ENCODE results near the gene ANKRD63.

ANKRD63 gene

GRCh38 chr15:40266828-40267304 is 16.0 kb downstream of the ANKRD63 start:
- TF ChIP-seq EZH2 (IDR thresholded peaks at IDR 0.05; ENCODE audit: borderline replicate concordance, low read length) = no peak
- TF ChIP-seq CTCF (IDR thresholded peaks at IDR 0.05; ENCODE audit: low read length) = no peak
- Histone ChIP-seq H3F3A (ENCODE audit: insufficient read depth, low read length) (no peaks in the 10 kb centered on the region), H3K4me3 (ENCODE audit: low read depth, low read length, poor library complexity, severe bottlenecking) (no peak overlapping the region), H3K27ac (ENCODE audit: low read depth, low read length, poor library complexity, severe bottlenecking) (no peak overlapping the region), H3K9me3 (ENCODE audit: low read length) (no peaks in the 10 kb centered on the region), H3K9ac (ENCODE audit: low read length) (no peak overlapping the region), H4K20me1 (ENCODE audit: insufficient read depth, low read length) (no peaks in the 10 kb centered on the region), H3K4me2 (ENCODE audit: low read length) (no peak overlapping the region), H3K36me3 (ENCODE audit: insufficient read depth, low read length) (no peaks in the 10 kb centered on the region), H3K4me1 (ENCODE audit: insufficient read depth, low read length, severe bottlenecking) (no peaks in the 10 kb centered on the region), H3K79me2 (ENCODE audit: insufficient read depth, low read length) (no peaks in the 10 kb centered on the region), H3K27me3 (ENCODE audit: insufficient read depth, low read length) (peaks cover 18% of the 10 kb centered on the region), H2AFZ (ENCODE audit: low read length) (no peak overlapping the region), H3K9me2 (ENCODE audit: low read depth, low read length) (no peaks in the 10 kb centered on the region)

DNA sequence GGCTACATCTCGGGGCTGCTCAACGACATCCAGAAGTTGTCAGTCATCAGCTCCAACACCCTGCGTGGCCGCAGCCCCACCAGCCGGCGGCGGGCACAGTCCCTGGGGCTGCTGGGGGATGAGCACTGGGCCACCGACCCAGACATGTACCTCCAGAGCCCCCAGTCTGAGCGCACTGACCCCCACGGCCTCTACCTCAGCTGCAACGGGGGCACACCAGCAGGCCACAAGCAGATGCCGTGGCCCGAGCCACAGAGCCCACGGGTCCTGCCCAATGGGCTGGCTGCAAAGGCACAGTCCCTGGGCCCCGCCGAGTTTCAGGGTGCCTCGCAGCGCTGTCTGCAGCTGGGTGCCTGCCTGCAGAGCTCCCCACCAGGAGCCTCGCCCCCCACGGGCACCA is 17.0 kb downstream of the ANKRD63 start:
- Histone ChIP-seq H3K79me2 (ENCODE audit: insufficient read depth, low read length) (no peaks in the 10 kb centered on the region), H3K9me2 (ENCODE audit: low read depth, low read length) (no peaks in the 10 kb centered on the region), H4K20me1 (ENCODE audit: insufficient read depth, low read length) (no peaks in the 10 kb centered on the region), H3K9ac (ENCODE audit: low read length) (no peak overlapping the region), H3K4me2 (ENCODE audit: low read length) (no peak overlapping the region), H2AFZ (ENCODE audit: low read length) (no peak overlapping the region), H3K36me3 (ENCODE audit: insufficient read depth, low read length) (no peaks in the 10 kb centered on the region), H3K4me1 (ENCODE audit: insufficient read depth, low read length, severe bottlenecking) (no peaks in the 10 kb centered on the region), H3F3A (ENCODE audit: insufficient read depth, low read length) (no peaks in the 10 kb centered on the region), H3K27ac (ENCODE audit: low read depth, low read length, poor library complexity, severe bottlenecking) (no peak overlapping the region), H3K9me3 (ENCODE audit: low read length) (no peaks in the 10 kb centered on the region), H3K4me3 (ENCODE audit: low read depth, low read length, poor library complexity, severe bottlenecking) (no peak overlapping the region), H3K27me3 (ENCODE audit: insufficient read depth, low read length) (peaks cover 18% of the 10 kb centered on the region)
- TF ChIP-seq CTCF (IDR thresholded peaks at IDR 0.05; ENCODE audit: low read length) (no peak), EZH2 (IDR thresholded peaks at IDR 0.05; ENCODE audit: borderline replicate concordance, low read length) (no peak)

DNA sequence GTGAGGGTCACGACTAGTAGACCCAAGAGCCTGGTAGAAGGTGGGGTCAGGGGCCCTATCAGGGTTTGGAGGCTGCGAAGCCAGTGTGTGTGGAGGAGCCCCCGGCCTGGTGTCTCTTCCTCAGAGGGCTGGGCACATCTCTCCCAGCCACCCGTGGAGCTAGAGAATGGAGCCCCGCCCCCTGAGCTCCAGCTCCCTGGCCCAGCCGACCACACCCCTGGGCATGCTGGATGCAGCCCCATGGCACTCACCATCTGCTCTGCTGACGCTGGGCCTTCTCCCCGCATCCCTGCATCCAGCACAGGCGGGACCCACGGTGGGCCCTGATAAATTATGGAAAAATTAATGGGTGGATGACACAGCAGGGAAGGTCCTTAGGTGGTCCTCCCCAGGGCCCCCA is 17.5 kb downstream of the ANKRD63 start:
- Histone ChIP-seq H3K79me2 (ENCODE audit: insufficient read depth, low read length) (no peaks in the 10 kb centered on the region), H3F3A (ENCODE audit: insufficient read depth, low read length) (no peaks in the 10 kb centered on the region), H3K4me1 (ENCODE audit: insufficient read depth, low read length, severe bottlenecking) (no peaks in the 10 kb centered on the region), H3K27ac (ENCODE audit: low read depth, low read length, poor library complexity, severe bottlenecking) (no peak overlapping the region), H4K20me1 (ENCODE audit: insufficient read depth, low read length) (no peaks in the 10 kb centered on the region), H3K36me3 (ENCODE audit: insufficient read depth, low read length) (no peaks in the 10 kb centered on the region), H3K9ac (ENCODE audit: low read length) (no peak overlapping the region), H3K9me2 (ENCODE audit: low read depth, low read length) (no peaks in the 10 kb centered on the region), H3K27me3 (ENCODE audit: insufficient read depth, low read length) (peaks cover 18% of the 10 kb centered on the region), H3K9me3 (ENCODE audit: low read length) (no peaks in the 10 kb centered on the region), H3K4me2 (ENCODE audit: low read length) (no peak overlapping the region), H3K4me3 (ENCODE audit: low read depth, low read length, poor library complexity, severe bottlenecking) (no peak overlapping the region), H2AFZ (ENCODE audit: low read length) (no peak overlapping the region)
- TF ChIP-seq EZH2 (IDR thresholded peaks at IDR 0.05; ENCODE audit: borderline replicate concordance, low read length) (no peak), CTCF (IDR thresholded peaks at IDR 0.05; ENCODE audit: low read length) (no peak)
